ENCODE measurements around the gene KCNIP1. TPM values are rescaled to one million over a fixed set of nuclear protein-coding genes. Genes with fewer than 3 reads are reported as not detected.

Gene KCNIP1
- total and polyA plus RNA-seq, 9 of the 15 experiments (the other 6 are each of a cell fraction or from before 2014, with no cell fraction given): not detected

DNA sequence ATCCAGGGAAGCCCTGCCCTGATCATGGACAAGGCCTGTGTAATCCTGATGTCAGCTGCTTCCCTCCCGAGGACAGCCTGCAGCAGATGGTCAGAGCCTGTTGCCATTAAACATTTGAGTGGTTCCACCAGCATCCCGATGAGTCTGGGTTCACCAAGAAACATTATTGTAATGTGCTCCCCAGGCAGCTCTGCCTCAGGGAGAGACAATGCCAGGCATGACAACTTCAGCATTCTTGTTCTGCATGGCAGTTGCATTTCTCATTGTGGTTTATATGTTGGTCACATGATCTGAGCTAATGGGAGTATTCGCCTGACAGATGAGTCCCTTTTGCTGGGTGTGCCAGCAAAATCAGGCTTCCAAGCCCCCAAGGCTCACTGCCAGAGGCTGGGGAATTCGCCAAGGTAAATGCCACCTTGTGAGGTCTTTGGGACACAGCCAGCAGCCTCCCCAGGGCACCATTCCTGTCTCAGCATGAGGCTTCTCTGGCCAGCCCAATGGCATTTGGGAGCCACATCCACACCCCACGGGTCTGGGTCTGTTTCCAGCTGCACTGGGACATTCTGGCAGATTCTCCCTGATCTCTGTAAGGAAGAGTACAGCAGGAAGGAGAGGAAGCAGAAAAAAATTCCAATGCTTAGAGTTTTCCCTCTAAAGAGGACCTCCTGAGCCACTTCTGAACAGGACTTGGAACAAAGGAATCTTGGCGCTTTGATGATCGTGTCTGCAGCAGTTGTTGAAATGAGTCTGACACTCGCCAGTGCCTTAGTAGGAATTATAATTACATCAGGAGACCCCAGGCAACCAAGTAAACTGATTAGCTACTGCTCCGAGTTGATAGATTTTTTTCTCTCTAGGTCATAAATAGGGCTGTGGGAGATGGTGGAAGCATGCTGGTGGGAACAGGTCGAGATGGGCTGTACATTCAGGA lies 18.7 kb downstream of the KCNIP1 start:
- BruUV-seq (replicated peaks): no TSS peak
- no peak overlapping the region for H3K9ac ChIP-seq (ENCODE audit: insufficient read depth in 1 of 2, low read depth in 2 of 2, low read length in 2 of 2)
- TF ChIP-seq SMARCB1 (IDR thresholded peaks at IDR 0.05; ENCODE audit: insufficient read length, low read depth) (no peak), NCOA2 (IDR thresholded peaks at IDR 0.05; ENCODE audit: partially characterized antibody in 2 of 2) (no peak), MAFG (tag; conservative IDR thresholded peaks at IDR 0.05) (no peak), RBM25 (IDR thresholded peaks at IDR 0.05; ENCODE audit: low read depth, low read length, severe bottlenecking) (no peak), ZNF3 (CRISPR knock-in tag; IDR thresholded peaks at IDR 0.05) (no peak), PHB (CRISPR knock-in tag; IDR thresholded peaks at IDR 0.05) (no peak), ZBTB17 (CRISPR knock-in tag; IDR thresholded peaks at IDR 0.05) (no peak)
- TF ChIP-seq, protein P1, sequence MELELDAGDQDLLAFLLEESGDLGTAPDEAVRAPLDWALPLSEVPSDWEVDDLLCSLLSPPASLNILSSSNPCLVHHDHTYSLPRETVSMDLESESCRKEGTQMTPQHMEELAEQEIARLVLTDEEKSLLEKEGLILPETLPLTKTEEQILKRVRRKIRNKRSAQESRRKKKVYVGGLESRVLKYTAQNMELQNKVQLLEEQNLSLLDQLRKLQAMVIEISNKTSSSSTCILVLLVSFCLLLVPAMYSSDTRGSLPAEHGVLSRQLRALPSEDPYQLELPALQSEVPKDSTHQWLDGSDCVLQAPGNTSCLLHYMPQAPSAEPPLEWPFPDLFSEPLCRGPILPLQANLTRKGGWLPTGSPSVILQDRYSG (tag; conservative IDR thresholded peaks at IDR 0.05; ENCODE audit: low read depth): no peak
- TF ChIP-seq, protein P2, sequence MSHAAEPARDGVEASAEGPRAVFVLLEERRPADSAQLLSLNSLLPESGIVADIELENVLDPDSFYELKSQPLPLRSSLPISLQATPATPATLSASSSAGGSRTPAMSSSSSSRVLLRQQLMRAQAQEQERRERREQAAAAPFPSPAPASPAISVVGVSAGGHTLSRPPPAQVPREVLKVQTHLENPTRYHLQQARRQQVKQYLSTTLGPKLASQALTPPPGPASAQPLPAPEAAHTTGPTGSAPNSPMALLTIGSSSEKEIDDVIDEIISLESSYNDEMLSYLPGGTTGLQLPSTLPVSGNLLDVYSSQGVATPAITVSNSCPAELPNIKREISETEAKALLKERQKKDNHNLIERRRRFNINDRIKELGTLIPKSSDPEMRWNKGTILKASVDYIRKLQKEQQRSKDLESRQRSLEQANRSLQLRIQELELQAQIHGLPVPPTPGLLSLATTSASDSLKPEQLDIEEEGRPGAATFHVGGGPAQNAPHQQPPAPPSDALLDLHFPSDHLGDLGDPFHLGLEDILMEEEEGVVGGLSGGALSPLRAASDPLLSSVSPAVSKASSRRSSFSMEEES (CRISPR knock-in tag; IDR thresholded peaks at IDR 0.05): peak; percentile 55
- H3K79me2 ChIP-seq (ENCODE audit: control insufficient read depth, insufficient read depth, low read length): no peaks in the 10 kb centered on the region
- no peaks in the 10 kb centered on the region for H3K9me3 ChIP-seq (replicated peaks; ENCODE audit: control insufficient read depth, insufficient read depth, low read depth, low read length)
- H3K4me3 ChIP-seq: no peak overlapping the region
- H4K20me1 ChIP-seq (replicated peaks; ENCODE audit: control insufficient read depth, insufficient read depth, low read length): no peaks in the 10 kb centered on the region; the same call in 1 of the 2 replicates
- FAIRE-seq (no peak), ATAC-seq (no peak), DNase-seq (ENCODE audit: extremely low read depth in 1 of 4, low spot score in 3 of 4) (no peak)
- in situ Hi-C loops (cut with MboI) (no loop called here), intact Hi-C loops (cut with micrococcal nuclease) (no loop called here)
- WGBS (ENCODE audit: insufficient coverage, low coverage, missing lambda C conversion rate): 1% methylated on average over 9 of the region's 10 CpGs
- H3K27ac ChIP-seq (ENCODE audit: extremely low read depth, low read depth, low read length): no peak overlapping the region
- no peak overlapping the region for H2AFZ ChIP-seq (ENCODE audit: low read depth, low read length)
- peaks cover 0 to 13% of the 10 kb centered on the region in 2 experiments; a peak in 1 of 5 replicates for H3K27me3 ChIP-seq (ENCODE audit: control insufficient read depth in 2 of 2, insufficient read depth in 2 of 2, low read length in 2 of 2)
- ChIA-PET POLR2A (no interaction called here), CTCF (ENCODE audit: low intra/inter-chr PET ratio) (no interaction called here)
- no peaks in the 10 kb centered on the region for H3K4me1 ChIP-seq (replicated peaks in 1 of 2; ENCODE audit: control insufficient read depth in 2 of 2, insufficient read depth in 2 of 2, low read length in 2 of 2)
- H3K36me3 ChIP-seq (ENCODE audit: control insufficient read depth, insufficient read depth, low read length): no peaks in the 10 kb centered on the region
- no peaks in the 10 kb centered on the region for H3K9me1 ChIP-seq (ENCODE audit: control insufficient read depth, insufficient read depth, low read length)
- H3K4me2 ChIP-seq (ENCODE audit: insufficient read depth, low read length): no peak overlapping the region
